ENCODE results near the gene STRIP2. TPM values are rescaled to one million over a fixed set of nuclear protein-coding genes. Genes with fewer than 3 reads are reported as not detected.
"Not testable (repeated sequence)": the region's sequence is repeated elsewhere in the genome, so short reads cannot be mapped to it uniquely, and the experiment has no call there.

Gene STRIP2
- total and polyA plus RNA-seq, 11 donors: 7.6 to 43.7 (median 18.2) TPM

DNA sequence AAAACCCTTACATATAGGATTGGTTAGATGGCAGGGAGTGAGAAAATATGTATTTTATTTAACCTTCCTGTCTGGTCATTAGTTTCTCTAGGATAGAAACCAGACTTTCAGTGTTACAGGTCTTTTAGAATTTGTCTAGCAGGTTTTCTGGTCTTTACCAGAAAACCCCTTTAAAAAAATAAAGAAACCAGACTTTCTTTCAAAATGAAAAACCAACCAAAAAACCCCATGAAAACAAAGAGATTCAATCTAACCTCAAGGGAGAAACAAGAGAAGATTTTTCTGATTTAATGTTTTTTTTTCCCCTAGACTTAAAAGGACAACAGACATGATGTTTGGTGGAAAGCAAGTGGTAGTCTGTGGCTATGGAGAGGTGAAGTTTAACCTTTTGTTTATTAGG lies 28.7 kb upstream of the STRIP2 start:
- Histone ChIP-seq H3K4me3 (no peak overlapping the region), H3K27me3 (no peaks in the 10 kb centered on the region), H3K27ac (no peak overlapping the region), H3K9me3 (no peaks in the 10 kb centered on the region), H3K36me3 (peaks cover 0 to 36% (median 10%) of the 10 kb centered on the region in 9 donors), H3K4me1 (peaks cover 0 to 10% (median 0%) of the 10 kb centered on the region in 12 donors)
- TF ChIP-seq POLR2A (IDR thresholded peaks at IDR 0.05) (no peak), CTCF (IDR thresholded peaks at IDR 0.05) (no peak)
- intact Hi-C loops (cut with DNase I): no loop called here
- DNase-seq: no peak
- no peak for ATAC-seq

GRCh38 chr7:129410238-129410637 lies 24.0 kb upstream of the STRIP2 start:
- H3K27ac ChIP-seq; intact Hi-C loops (cut with DNase I); DNase-seq; H3K4me1 ChIP-seq; H3K27me3 ChIP-seq; ATAC-seq; H3K9me3 ChIP-seq; H3K4me3 ChIP-seq: not testable (repeated sequence)
- H3K36me3 ChIP-seq: peaks cover 0 to 33% (median 15%) of the 10 kb centered on the region in 9 donors
- WGBS, 4 donors: 89 to 96% (median 94%) methylated on average over 8 of the region's 8 CpGs

DNA sequence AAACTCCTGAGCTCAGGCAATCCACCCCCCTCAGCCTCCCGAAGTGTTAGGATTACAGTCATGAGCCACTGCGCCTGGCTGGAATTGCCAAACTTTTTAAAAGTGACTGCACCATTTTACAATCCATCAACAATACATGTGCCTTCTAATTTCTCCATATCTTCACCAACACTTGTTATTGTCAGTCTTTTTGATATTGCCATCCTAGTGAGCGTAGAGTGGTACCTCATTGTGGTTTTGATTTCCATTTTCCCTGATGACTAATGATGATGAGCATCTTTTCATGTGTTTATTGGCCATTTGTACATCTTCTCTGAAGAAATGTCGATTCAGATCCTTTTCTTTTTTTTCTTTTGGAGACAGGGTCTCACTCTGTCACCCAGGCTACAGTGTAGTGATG lies 21.7 kb upstream of the STRIP2 start:
- Histone ChIP-seq H3K27ac (no peak overlapping the region), H3K4me1 (no peaks in the 10 kb centered on the region), H3K27me3 (no peaks in the 10 kb centered on the region), H3K36me3 (peaks cover 0 to 32% (median 8%) of the 10 kb centered on the region in 9 donors), H3K9me3 (no peaks in the 10 kb centered on the region), H3K4me3 (no peak overlapping the region)
- intact Hi-C loops (cut with DNase I): no loop called here
- no peak for DNase-seq
- no peak for ATAC-seq
- WGBS, 4 donors: 94 to 99% (median 96%) methylated on average over 4 of the region's 4 CpGs
- no peak for TF ChIP-seq POLR2A (IDR thresholded peaks at IDR 0.05)
- no peak for TF ChIP-seq CTCF (IDR thresholded peaks at IDR 0.05)

GRCh38 chr7:129417073-129417472 lies 17.2 kb upstream of the STRIP2 start:
- H3K4me1 ChIP-seq: peaks cover 0 to 5% (median 0%) of the 10 kb centered on the region in 12 donors
- TF ChIP-seq POLR2A (IDR thresholded peaks at IDR 0.05) (no peak), CTCF (IDR thresholded peaks at IDR 0.05) (no peak)
- H3K4me3 ChIP-seq: no peak overlapping the region
- DNase-seq (no peak), ATAC-seq (no peak)
- H3K27ac ChIP-seq: no peak overlapping the region
- WGBS, 4 donors: 89 to 96% (median 94%) methylated on average over 5 of the region's 5 CpGs
- H3K9me3 ChIP-seq: no peaks in the 10 kb centered on the region
- no peaks in the 10 kb centered on the region for H3K27me3 ChIP-seq
- H3K36me3 ChIP-seq: peaks cover 0 to 27% (median 6%) of the 10 kb centered on the region in 9 donors
- intact Hi-C loops (cut with DNase I): no loop called here

DNA sequence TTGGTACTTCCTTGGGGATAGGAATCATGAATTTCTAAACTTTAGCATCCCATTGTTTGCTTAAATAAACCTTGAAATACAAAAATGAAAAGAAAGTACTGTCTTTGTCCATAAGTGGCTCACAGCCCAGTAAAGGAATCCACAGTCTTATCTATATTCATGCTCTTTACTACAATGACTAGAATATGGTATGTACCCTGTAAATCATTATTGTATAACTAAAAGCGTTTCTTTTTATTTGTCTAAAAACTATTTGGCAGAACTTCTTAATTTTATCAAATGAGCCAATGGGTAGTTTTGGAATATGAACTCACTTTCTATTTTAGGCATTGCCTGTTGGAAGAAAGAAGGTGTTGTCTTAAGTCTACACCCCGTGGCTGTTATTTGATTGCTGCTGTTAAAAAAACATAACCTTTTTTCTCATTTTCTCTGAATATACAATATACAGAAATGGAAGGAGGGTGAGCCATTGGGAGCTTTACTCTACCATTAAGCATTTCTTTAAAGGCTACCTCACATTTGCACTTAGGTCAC lies 12.4 kb upstream of the STRIP2 start:
- H3K9me3 ChIP-seq: no peaks in the 10 kb centered on the region
- peak overlapping the region in 3 of 12 donors; percentile 16 to 55 (median 37) for H3K27ac ChIP-seq
- peaks cover 0 to 21% (median 0%) of the 10 kb centered on the region in 12 donors for H3K4me1 ChIP-seq
- H3K27me3 ChIP-seq: no peaks in the 10 kb centered on the region
- ATAC-seq (peak in 2 of 4 donors; percentile 43 to 63), DNase-seq (no peak)
- H3K36me3 ChIP-seq: peaks cover 0 to 38% (median 16%) of the 10 kb centered on the region in 9 donors
- TF ChIP-seq POLR2A (IDR thresholded peaks at IDR 0.05) (no peak), CTCF (IDR thresholded peaks at IDR 0.05) (no peak)
- WGBS, 4 donors: 21 to 31% (median 30%) methylated on average over 2 of the region's 2 CpGs
- no peak overlapping the region for H3K4me3 ChIP-seq
- intact Hi-C loops (cut with DNase I): no loop called here
